ENCODE data around the gene CD276.
A peak's percentile ranks its signal among the peaks of the same experiment; 100 is the strongest.
"Not testable (repeated sequence)": the region's sequence is repeated elsewhere in the genome, so short reads cannot be mapped to it uniquely, and the experiment has no call there.

Gene CD276

DNA sequence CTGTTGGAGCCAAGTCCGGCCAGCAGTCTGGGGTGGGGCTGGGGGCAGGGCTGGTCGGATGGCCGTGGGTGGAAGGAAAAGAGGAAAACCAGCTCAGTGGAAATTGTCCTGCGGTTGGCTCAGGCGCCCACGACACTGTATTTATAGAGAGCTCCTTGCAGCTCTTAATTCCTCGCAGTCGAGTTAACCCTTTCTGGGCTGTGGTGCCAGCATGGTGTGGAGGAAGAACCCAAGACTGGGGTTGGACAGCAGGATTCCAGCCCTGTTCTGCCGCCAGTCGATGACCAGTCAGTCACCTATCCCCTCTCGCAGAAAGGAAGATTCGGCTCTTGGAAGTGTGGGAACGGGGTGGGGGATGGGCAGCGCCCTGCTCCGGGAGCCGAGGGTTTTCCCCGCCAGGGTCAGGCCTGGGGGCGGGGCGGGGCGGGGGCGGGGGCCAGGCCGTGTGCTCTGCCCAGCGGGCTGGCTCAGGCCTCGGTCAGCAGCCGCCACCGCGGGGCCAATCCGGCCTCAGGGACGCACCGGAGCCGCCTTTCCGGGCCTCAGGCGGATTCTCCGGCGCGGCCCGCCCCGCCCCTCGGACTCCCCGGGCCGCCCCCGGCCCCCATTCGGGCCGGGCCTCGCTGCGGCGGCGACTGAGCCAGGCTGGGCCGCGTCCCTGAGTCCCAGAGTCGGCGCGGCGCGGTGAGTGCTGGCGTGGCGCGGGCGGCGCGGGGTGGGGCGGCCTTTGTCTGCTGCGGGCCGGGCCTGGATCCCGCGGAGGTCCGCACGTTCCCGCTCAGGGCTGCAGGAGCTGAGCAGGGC, at the start of gene CD276:
TSS of gene CD276 (plus strand) at position 607 of the 804 bp plus-strand sequence. CDS start 15,257 bp downstream, outside the sequence.
- peak; percentile 69 for DNase-seq

DNA sequence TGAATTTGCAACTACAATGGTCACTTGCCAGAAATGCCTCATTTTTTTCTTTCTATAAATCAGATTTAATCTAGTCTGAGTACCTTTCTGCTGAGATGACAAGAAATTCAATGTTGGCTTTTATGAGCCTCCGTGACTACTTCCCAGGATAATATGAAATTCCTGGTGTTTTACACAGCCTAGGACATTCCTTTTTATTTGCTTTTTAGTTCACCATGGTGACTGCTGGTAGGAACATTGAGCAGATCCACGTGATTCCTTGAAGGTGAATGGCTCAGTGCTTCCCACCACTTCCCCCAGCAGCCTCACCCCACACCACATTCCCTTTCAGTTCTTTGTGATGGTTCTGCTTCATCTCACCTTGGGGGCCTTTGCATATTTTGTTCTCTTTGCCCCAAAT, 46.7 kb upstream of the CD276 start:
- no peak for DNase-seq

GRCh38 chr15:73639464-73639863, 44.7 kb upstream of the CD276 start:
- DNase-seq: not testable (repeated sequence)

GRCh38 chr15:73647259-73648013, 36.7 kb upstream of the CD276 start:
- no peak for DNase-seq

DNA sequence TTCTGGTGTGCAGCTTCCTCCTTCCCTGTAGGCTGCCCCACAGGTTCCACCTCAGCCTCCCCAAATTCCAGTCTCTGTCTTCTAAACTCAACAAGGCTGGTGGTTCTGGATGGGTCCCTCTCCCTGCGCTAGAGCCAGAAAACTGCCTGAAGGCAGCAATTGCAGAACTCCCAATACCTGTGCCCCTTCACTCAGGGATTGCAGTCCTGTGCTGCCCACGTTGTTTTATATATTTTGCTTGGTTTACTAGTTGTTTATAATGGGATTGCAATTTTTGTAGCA, 36.2 kb upstream of the CD276 start:
- no peak for DNase-seq

DNA sequence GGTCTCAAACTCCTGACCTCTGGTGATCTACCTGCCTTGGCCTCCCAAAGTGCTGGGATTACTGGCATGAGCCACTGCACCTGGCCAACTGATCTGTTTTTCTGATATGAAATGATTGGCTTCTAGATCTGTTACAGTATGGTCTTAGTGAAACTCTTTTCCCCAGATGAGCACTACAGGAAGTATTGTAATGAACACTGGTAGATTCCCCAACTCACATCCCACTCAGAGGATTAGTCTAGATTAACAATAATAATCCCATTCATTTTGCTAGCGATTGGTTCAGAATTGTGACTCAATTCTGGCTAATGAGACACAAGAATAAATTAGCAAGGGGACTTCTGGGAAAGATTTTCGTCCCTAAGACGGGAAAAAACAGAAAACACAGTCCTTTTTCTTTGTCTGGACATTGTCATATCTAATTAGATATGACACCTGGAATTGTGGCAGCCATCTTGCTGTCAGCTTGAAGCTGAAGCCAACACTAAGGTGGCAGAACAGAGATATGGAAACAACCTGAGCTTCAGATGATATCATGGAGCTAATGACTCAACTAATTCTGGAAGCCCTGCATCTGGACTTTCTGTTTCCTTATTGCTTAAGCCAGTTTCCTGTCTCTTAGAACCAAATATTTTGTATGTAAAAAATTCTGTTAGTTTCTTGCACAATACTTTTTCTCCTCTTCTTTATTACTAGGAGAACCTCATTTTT, 33.6 kb upstream of the CD276 start:
- no peak for DNase-seq

- no peak for DNase-seq
Measured at GRCh38 chr15:73654659-73655058, 29.5 kb upstream of the CD276 start.

GRCh38 chr15:73655724-73656123, 28.5 kb upstream of the CD276 start:
- DNase-seq: no peak

DNA sequence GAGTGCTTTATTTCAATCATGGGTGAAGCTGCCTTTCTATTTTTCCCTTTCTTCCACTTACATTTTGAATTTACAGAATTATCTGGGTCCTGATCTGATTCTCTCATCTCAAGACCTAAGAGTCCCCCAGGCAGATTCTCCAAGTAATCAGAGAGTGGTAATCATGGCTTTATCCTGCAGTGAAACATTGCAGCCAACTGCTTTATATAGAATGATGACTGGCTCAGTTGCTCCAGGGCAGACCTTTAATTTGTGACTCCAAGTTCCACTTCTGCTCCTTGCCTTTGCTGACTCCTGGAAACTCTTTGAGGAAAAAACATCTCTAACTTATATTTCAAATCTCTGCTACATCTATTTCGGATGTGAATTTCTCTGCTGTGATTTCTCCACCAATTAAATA, 25.5 kb upstream of the CD276 start:
- DNase-seq: no peak

DNA sequence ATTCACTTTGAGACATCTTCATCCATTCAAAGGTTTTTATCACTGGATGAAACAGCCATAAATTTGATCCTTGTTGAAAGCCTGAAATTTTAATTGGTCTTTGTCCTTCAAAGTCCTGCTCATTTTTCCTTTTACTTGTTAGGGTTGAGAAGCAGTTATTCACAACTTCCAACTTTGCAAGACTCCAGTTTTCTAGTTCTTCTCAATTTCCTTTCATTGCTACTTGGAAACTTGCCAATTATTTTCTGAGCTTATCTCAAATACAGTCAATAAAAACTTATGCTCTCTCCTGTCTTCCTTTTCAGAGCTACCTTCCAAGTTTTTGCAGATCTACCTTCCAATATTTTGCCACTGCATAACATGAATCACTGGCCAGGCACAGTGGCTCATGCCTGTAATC, 23.7 kb upstream of the CD276 start:
- DNase-seq: no peak

GRCh38 chr15:73674587-73674986, 9.6 kb upstream of the CD276 start:
- no peak for DNase-seq

GRCh38 chr15:73677146-73677607, 7.0 kb upstream of the CD276 start:
- no peak for DNase-seq

- DNase-seq: no peak
Measured at GRCh38 chr15:73677733-73678132, 6.5 kb upstream of the CD276 start.

DNA sequence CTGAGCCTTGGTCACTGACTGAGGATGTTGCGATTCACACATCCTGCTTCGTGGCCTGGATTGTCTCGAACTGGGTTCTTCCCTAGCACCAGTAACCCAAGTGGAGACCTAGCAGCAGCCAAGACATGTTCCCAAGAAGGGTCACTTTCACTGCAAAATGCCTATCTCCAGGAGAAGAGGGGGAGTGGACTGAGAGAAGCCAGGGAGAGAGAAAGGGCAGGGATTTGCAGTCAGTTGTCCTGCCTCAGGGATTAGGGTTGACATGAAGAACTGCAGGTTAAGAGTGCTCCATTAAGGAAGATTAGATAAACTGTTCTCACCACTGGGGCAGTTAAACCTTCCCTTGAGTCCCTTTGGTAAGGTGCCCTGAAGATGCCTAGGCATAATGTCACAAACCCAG, 5.7 kb upstream of the CD276 start:
- DNase-seq: no peak

DNA sequence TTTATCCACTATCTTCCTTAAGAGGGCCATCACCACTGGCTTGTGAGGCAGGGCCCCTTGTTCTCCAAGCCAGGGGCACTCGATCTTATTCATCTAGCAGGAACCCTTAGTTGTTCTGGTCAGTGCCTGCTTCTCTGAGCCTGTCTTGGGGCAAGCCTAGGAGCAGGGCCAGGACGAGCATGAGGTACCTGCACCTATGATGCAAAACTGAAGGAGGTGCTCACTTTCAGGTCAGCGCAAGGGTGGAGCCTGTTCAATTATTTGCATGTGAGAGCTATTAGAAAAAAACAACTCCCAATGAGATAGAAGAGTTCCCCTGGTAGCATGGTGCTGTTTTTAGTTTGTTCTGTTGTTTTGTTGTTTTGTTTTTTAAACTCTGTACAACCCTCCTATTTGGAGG, 5.0 kb upstream of the CD276 start:
- DNase-seq: no peak

- DNase-seq: no peak
Measured at GRCh38 chr15:73679964-73680363, 4.2 kb upstream of the CD276 start.

- no peak for DNase-seq
Measured at GRCh38 chr15:73680549-73680948, 3.6 kb upstream of the CD276 start.

DNA sequence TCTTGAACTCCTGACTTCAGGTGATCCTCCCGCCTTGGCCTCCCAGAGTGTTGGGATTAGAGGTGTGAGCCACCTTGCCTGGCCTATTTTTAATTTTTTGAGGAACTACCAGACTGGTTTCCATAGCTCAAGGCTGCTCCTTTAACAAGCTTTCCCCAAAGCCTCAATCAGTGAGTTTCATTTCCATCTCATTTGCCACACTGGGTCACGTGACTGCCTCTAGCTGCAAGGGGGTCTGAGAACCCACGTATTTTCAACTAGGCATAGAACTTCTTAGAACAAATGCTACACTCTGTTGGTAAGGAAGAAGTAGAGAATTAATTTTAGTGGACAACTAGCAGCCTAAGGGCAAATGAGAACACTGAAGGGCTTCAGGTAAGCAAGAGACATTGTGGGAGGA, 3.1 kb upstream of the CD276 start:
- no peak for DNase-seq

- DNase-seq: no peak
Measured at GRCh38 chr15:73681856-73682599, 2.2 kb upstream of the CD276 start.

DNA sequence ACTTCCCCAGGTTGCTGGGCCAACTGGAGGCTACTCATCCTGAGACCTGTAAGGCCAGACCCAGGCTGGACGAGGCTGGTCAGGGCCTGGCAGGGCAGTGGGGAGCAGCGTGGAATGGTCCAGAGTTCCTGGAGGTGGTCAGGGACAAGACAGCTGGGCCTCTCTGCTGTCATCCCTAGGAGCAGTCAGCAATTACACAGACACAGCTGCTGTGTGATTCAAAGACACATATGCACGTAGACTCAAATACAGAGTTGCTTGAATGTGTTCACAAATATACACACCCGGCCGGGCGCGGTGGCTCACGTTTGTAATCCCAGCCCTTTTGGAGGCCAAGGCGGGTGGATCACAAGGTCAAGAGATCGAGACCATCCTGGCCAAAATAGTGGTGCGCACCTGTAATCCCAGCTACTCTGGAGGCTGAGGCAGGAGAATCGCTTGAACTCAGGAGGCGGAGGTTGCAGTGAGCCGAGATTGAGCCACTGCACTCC, 1.5 kb upstream of the CD276 start:
- no peak for DNase-seq

DNA sequence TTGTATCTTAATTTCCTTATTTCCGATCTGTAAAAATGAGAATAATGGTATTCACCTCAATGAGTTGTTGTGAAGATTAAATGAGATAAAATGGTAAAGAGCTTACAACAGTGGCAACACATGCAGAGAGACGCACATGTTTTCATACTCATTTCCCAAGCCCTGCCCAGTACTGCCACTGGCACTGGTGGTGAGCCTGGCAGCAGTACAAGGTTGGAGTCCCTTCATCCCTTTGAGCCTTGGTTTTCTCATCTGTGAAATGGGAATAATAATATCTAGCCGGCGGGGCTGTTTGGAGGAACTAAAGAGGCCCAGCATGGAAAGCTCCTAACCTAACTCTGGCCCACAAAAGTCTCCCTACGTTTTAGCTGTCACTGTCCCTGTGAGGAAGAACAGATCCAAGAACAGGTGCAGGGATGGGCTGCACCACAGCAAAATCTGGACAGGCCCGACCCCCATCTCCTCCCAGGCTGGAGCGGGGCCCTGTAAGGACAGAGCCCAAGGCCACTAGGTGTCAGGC, 866 bp upstream of the CD276 start:
- DNase-seq: peak; percentile 63

- no peak for DNase-seq
Measured at GRCh38 chr15:73684581-73685455, 635 bp downstream of the CD276 start.
